Neural cell (in vitro differentiated cells): Measurements from ENCODE around the gene MID1.

Source experiments
- EP300 ChIP-seq: fragments of 450-650 bp; conservative IDR thresholded peaks from 2 replicates; pipeline ENCODE4 v1.6.1; 2014; ENCODE audit warnings: antibody characterized with exemption, mild to moderate bottlenecking, moderate library complexity; ENCODE audit not compliant: poor library complexity, severe bottlenecking
- EZH2 ChIP-seq: fragments of 200-600, 300-800 bp; shearing (Covaris generic), sonication (generic); IDR thresholded peaks from 2 replicates; pipeline ENCODE4 v1.6.1; 2014; ENCODE audit warnings: antibody characterized with exemption, low read length, borderline replicate concordance, mild to moderate bottlenecking; ENCODE audit not compliant: insufficient read depth, poor library complexity, severe bottlenecking
- MXI1 ChIP-seq: fragments of 450-650 bp; conservative IDR thresholded peaks from 2 replicates; pipeline ENCODE4 v1.6.1; 2014; ENCODE audit warnings: antibody characterized with exemption, mild to moderate bottlenecking; ENCODE audit not compliant: poor library complexity, severe bottlenecking
- POLR2AphosphoS5 ChIP-seq: IDR thresholded peaks from 2 replicates; pipeline ENCODE4 v1.6.1; 2012
- RAD21 ChIP-seq: fragments of 450-650 bp; conservative IDR thresholded peaks from 2 replicates; pipeline ENCODE4 v1.6.1; 2014; ENCODE audit warnings: antibody characterized with exemption, mild to moderate bottlenecking, moderate library complexity
- SMC3 ChIP-seq: fragments of 450-650 bp; conservative IDR thresholded peaks from 2 replicates; pipeline ENCODE4 v1.6.1; 2014; ENCODE audit warnings: antibody characterized with exemption, mild to moderate bottlenecking, moderate library complexity; ENCODE audit not compliant: poor library complexity
- TAF1 ChIP-seq: IDR thresholded peaks from 2 replicates; pipeline ENCODE4 v1.6.1; 2012; ENCODE audit warnings: low read depth
- TF ChIP-seq, protein P1 (sequence below): fragments of 450-650 bp; IDR thresholded peaks from 2 replicates; pipeline ENCODE4 v1.5.1; 2014; ENCODE audit warnings: antibody characterized with exemption, mild to moderate bottlenecking, moderate library complexity; ENCODE audit not compliant: poor library complexity, severe bottlenecking
- TF ChIP-seq, protein P2 (sequence below): IDR thresholded peaks from 2 replicates; pipeline ENCODE4 v1.6.1; 2012; ENCODE audit warnings: borderline replicate concordance

DNA sequence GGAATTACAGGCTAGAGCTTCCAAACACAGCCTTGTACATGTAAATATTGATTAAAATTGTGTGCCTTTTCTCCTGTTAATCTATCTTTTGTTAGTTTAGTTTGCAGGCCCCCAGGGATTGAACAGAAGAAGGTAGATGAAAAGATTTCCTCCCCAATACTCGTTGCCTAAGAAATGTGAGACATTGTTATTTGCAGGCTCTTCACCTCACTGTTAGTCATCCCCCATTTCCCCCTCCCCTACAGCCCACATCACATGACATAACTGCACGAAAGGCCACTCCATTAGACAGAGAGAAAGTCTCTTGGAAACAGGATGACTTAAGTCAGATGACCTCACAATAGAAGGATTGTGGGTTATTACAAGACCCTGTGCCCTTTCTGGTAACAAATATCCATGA lies 13.3 kb upstream of the MID1 start:
- TF ChIP-seq, protein P1, sequence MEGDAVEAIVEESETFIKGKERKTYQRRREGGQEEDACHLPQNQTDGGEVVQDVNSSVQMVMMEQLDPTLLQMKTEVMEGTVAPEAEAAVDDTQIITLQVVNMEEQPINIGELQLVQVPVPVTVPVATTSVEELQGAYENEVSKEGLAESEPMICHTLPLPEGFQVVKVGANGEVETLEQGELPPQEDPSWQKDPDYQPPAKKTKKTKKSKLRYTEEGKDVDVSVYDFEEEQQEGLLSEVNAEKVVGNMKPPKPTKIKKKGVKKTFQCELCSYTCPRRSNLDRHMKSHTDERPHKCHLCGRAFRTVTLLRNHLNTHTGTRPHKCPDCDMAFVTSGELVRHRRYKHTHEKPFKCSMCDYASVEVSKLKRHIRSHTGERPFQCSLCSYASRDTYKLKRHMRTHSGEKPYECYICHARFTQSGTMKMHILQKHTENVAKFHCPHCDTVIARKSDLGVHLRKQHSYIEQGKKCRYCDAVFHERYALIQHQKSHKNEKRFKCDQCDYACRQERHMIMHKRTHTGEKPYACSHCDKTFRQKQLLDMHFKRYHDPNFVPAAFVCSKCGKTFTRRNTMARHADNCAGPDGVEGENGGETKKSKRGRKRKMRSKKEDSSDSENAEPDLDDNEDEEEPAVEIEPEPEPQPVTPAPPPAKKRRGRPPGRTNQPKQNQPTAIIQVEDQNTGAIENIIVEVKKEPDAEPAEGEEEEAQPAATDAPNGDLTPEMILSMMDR, result no peak
- TF ChIP-seq EP300, result peak; percentile 9
- TF ChIP-seq MXI1, result no peak
- no peak for TF ChIP-seq EZH2
- no peak for TF ChIP-seq RAD21
- peak; percentile 25 for TF ChIP-seq POLR2AphosphoS5
- no peak for TF ChIP-seq TAF1
- TF ChIP-seq, protein P2, sequence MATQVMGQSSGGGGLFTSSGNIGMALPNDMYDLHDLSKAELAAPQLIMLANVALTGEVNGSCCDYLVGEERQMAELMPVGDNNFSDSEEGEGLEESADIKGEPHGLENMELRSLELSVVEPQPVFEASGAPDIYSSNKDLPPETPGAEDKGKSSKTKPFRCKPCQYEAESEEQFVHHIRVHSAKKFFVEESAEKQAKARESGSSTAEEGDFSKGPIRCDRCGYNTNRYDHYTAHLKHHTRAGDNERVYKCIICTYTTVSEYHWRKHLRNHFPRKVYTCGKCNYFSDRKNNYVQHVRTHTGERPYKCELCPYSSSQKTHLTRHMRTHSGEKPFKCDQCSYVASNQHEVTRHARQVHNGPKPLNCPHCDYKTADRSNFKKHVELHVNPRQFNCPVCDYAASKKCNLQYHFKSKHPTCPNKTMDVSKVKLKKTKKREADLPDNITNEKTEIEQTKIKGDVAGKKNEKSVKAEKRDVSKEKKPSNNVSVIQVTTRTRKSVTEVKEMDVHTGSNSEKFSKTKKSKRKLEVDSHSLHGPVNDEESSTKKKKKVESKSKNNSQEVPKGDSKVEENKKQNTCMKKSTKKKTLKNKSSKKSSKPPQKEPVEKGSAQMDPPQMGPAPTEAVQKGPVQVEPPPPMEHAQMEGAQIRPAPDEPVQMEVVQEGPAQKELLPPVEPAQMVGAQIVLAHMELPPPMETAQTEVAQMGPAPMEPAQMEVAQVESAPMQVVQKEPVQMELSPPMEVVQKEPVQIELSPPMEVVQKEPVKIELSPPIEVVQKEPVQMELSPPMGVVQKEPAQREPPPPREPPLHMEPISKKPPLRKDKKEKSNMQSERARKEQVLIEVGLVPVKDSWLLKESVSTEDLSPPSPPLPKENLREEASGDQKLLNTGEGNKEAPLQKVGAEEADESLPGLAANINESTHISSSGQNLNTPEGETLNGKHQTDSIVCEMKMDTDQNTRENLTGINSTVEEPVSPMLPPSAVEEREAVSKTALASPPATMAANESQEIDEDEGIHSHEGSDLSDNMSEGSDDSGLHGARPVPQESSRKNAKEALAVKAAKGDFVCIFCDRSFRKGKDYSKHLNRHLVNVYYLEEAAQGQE, result no peak
- no peak for TF ChIP-seq SMC3
